ENCODE measurements around the gene MMP11.

- TF ChIP-seq CTCF (IDR thresholded peaks at IDR 0.05) (no peak), ZFX (IDR thresholded peaks at IDR 0.05; ENCODE audit: borderline replicate concordance) (no peak)
Observed at GRCh38 chr22:23824476-23825245, 52.0 kb downstream of the MMP11 start.
